Dedifferentiated amniotic fluid mesenchymal stem cell (primary cell): Measurements from ENCODE around the gene DPM3.
"Not testable (repeated sequence)": the region's sequence is repeated elsewhere in the genome, so short reads cannot be mapped to it uniquely, and the experiment has no call there.

Experiments used
- DNase-seq: peaks from one replicate; pipeline ENCODE4 v3.0.0-alpha.2; 2016; ENCODE audit errors: extremely low spot score

The DPM3 gene

DNA sequence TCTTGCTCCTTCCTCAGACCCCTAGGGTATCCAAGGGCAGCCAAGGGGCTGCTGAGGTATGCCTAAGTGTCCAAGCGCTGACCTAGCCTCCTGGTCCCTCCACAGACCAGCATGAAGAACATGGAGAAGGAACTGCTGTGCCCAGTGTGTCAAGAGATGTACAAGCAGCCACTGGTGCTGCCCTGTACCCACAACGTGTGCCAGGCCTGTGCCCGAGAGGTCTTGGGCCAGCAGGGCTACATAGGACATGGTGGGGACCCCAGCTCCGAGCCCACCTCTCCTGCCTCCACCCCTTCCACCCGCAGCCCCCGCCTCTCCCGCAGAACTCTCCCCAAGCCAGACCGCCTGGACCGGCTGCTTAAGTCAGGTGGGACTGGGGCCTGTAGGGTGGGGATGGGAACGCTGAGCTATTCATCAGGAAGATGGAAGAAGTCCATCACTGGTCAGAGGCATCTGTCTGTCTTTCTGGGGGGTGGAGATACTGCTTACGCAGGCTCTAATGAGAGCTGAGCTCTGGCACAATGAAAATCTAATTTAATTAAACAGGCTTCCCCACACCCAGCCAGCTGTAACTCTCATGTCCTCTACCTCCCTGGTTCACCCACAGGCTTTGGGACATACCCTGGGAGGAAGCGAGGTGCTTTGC lies 35.1 kb upstream of the DPM3 start:
- no peak for DNase-seq

DNA sequence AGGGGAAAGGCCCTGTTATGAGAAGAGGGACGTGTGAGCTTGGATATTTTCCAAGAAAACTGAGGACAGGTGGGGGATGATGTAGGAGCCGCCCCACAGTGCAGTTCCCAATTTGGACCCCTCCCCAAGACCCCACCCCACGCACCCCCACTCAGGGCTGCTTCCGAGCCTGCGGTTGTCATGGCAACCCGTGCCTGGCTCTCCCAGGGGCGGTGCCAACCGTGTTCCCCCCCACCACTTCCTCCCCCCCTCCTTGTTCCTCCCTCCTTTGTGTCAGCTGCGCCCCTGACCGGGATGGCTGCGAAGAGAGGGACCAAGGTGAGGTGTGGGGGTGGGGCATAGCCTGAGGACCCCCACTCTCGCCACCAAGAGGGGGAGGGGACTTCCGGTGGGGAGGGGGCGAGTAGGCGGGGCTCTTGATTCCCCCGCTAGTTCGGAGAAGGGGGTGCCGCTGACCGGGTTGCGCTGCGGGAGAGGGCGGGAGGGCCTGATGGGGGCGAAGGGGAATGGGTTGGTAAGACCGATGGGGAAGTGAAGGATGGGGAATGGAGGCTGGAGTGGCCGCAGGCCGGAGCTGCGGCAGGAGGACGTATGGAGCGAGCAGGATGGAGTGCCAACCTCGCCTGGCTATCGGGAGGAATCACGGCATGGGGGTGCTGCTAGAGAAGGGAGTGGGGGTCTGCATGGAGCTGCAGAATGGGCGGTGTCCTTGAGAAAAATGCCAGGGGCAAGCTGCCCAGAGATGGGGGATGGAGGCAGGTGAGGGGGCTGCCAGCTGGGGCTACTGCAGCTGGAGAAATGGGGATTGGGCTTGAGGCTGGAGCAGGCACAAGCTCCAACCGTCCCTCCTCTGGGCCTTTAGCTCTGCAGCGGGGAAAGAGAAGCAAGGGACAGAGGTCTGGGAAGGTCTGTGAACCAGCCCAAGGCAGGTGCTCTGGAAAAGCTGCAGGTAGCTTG lies 34.3 kb upstream of the DPM3 start:
- no peak for DNase-seq

DNA sequence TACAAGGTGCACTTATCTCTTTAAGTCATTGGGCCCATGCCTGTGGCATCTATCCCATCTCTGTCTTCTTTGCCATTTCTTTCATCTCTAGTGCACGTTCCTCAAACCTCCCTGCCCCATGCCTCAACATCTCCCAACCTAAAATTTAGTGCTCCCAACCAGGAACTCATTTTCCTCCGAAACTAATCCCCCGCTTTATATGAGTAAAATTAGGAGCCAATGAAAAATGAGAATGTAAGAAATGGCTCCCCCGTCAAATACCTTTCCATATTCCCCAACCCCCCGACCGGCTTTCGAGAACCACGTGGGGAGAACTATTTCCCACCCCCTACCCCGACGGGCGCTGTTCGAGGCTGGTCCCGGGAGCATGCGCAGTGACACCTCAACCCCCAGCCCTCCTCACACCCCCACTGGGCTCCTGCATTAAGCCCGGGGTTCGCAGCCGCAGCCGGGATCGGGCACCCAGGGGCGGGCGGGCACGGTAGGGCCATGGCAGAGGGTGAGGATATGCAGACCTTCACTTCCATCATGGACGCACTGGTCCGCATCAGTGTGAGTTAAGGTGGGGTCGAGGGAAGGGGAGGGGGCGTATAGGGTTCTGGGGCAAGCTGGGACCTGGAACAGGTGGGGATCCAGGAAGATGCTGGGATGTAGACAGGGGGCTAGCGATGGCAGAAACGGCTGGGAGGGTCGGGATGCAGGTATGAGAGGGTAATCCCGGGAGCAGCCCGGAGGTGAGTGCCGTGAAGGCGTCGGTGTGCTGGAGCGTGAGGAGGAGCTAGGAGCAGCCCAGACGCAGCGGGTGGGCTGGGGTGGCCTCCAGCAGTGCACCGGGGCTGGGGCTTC lies 33.4 kb upstream of the DPM3 start, which contains the start of gene TRIM46:
Gene TRIM46 (plus strand): TSS at position 372 of the 846 bp plus-strand sequence. CDS start 118 bp downstream, at position 490.
- DNase-seq: peak; percentile 46

DNA sequence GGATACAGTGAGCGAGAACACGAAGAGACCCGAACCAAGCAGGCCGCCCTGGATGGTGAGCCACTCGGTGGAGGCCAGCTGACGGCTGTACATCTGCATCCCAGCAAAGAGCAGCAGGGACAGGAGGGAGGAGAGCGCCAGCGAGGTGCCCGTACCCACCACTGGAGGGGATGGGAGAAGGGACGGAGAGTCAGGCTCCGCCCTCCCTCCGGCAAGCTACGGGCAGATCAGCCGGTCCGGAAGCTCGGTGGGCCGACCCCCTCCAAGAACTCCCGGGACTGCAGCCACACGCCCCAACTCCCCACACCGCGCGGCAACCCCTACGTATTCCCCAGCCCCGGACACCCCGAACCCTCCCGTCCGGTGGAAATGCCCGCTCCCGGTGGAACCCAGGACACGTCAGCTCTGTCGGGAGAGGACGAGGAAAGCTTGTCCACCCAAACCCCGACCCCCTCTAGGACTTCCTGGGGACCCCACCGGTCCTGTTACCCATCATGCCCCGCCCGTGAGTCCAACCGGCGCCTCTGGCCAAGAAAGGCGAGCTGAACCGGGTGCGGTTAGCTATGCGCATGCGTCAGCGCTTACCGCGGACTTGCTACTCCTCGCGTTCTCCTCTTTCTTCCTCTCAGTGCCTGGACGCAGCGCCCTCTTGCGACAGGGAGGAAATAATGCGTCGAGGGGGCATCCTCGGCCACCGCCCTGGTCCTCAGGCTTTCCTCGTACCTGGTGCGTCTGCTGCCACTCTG lies 32.6 kb upstream of the DPM3 start, which contains the start of gene KRTCAP2:
Gene KRTCAP2 (minus strand): TSS at position 573 of the 746 bp plus-strand sequence. CDS start 80 bp downstream, at position 493.
- DNase-seq: peak; percentile 96

DNA sequence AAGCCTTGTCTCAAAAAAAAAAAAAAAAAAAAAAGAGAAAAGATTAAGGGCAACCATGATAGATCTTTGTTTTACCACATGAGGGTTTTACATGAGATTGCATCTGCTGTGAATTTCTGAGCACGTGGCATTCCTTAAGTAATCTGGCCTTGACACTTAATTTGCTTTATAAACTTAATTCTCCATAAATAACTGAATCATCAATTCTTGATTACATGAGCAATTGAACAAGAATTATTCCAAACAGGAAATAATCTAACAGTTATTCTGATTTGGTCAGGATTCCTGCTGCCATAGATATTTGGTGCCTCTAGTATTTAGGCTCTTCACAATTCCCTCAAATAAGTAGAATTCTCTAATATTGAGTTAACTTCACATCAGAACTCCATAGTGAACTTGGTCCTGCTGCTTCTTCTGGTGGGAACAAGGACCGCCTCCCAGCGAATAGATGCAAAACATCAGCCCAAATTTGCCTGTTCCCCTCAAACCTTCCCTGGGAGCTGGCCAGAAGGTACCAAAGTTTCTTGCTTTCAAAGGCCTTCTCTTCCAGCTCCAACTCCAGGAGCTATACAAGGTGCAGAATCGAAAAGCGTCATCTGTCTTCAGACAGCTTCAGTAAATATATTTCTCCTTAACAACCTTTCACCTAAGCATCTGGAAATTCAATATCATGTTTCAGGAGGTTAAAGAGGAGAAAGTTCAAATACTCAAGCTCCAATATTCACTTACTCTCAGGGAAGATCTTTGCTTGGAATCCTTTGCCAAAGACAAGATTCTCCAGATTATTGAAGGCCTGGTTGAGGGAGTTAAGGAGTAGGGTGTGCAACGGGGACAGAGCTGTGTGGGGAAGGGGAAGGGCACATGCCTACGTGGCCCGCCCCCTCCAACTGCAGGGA lies 31.8 kb upstream of the DPM3 start:
- no peak for DNase-seq

DNA sequence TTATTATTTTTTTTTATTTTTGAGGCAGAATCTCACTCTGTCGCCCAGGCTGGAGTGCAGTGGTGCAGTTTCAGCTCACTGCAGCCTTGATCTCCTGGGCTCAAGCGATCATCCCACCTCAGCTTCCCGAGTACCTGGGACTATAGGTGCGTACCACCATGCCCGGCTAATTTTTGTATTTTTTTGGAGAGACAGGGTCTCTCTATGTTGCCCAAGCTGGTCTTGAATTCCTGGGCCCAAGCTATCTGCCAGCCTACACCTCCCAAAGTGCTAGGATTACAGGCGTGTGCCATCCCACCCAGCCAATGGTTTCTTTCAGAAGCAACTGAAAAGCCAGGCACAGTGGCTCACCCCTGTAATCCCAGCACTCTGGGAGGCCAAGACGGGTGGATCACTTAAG lies 30.5 kb upstream of the DPM3 start:
- no peak for DNase-seq

DNA sequence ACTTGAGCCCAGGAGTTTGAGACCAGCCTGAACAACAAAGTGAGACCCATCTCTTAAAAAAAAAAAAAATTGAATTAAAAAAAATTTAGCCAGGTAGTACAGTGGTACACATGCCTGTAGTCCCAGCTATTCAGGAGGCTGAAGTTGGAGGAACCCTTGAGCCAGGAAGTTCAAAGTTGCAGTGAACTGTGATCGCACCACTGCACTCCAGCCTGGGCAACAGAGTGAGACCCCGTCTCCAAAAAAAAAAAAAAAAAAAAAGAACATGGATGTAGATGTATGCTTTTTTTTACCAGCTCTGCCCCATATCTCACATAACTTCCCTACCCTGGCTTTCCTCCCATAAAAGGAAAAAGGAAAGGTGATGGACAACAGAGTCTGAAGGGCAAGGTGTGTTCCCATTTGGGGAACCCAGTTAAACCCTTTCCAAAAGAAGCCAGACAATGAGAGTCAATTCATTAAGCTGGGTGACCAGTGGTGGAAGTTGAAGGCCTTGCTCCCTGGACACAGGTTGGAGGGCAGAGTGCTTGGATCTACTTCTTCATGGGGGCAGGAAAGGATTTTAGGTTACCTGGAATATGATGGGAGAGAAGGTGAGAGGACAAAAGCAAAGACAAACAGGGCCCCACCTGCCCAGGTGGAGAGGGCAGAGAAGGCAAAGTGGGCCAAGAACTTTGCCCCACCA lies 29.9 kb upstream of the DPM3 start:
- DNase-seq: no peak

DNA sequence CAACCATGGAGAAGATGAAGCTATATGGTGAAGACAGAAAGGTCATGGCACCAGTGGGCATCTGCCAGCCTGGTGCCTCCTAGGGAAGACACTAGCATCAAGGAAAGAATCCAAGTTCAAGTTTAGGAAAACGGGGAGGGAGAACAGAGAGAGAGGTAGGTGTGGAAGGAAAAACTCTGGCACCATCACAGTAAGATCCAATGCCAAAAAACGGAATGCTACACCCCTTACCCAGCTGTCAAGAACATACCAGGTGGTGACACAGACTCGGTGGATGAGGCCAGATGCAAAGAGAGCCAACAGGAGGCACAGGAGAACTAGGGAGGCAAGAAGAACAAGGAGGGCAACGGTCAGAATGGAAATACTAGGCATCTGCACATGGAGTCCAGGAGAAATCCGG lies 29.2 kb upstream of the DPM3 start:
- no peak for DNase-seq

DNA sequence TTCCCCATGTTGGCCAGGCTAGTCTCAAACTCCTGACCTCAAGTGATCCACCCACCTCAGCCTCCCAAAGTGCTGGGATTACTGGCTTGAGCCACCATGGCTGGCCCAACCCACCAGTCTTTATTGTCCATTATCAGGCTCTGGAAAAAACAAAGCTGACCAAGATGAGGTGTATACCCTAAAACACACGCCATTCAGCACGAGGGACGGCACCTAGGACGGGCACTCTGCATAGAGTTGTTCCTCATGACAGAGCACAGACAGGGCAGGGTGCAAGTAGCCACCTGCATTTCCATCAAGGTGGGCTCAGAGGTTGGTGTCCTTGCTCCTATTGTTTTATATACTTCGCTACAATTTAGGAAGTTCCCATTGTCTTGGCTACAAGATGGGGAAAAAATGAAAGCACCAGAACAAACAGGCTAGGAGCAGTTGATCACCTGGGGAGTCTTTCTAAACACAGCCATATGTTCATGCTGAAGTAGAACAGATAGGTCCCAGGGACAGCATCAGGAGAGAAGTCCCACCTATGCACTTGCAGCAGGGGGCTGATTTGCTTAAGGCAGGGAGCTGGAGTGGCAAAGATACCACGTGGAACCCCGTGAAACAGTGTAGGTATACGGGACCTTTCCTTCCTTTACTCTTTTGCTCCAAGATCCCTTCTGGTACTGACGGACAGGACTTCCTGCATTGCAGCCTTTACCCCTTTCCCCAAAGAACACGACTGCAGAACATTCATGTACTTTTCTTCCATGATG lies 28.3 kb upstream of the DPM3 start:
- DNase-seq: no peak

DNA sequence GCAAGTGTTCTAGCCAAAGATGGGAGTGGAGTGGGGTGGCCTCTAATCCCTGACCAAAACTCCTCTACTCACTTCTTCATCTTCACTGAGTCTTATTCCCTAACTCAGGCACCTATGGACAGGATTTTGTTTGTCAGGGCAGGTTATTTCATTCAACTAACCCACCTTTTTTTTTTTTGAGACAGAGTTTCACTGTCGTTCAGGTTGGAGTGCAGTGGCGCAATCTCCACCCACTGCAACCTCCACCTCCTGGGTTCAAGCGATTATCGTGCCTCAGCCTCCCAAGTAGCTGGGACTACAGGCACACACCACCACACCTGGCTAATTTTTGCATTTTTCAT lies 27.7 kb upstream of the DPM3 start:
- DNase-seq: not testable (repeated sequence)

DNA sequence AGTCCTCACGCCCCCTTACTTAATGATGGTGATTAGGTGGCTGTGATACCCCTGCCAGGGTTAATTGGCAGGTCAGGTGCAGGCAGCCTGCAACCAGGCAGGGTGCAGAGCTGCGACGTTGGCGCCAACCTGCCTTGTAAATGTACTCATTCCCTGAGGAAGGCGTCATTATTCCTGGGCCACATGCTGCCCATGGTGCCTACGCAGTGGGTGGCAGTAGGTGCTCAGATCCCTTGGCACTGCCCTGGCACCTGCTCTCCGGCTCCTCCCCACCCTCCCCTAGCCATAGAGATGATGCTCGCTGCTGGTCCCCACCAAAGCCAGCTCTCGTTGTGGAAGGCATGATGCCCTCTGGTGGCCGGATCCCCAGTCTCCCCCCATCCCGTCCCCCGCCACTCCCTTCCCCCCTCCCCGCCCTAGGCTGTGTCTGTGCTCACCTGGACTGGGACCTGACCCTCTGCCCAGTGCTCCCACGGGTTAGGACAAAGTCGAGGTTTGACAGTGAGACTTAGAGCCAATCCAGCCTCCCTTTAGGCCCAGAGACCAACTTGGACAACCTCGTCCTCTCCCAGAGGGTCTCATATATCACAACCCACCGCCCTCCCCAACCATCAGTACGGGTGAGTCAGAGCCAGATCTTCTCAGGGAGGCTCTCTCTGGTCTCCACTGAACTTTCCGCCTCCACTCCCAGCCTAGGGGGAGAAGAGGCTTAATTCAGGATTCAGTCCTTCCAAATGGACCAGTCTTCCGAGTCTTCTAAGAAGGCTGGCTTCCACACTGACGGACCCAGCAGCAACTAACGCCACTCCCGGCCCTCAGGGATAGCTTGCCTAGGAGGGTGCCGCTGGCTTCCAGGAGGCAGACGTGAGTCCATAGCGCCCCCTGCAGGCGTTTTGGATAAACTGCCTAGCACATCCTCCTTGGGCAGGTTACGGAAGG lies 27.1 kb upstream of the DPM3 start:
- DNase-seq: peak; percentile 69

DNA sequence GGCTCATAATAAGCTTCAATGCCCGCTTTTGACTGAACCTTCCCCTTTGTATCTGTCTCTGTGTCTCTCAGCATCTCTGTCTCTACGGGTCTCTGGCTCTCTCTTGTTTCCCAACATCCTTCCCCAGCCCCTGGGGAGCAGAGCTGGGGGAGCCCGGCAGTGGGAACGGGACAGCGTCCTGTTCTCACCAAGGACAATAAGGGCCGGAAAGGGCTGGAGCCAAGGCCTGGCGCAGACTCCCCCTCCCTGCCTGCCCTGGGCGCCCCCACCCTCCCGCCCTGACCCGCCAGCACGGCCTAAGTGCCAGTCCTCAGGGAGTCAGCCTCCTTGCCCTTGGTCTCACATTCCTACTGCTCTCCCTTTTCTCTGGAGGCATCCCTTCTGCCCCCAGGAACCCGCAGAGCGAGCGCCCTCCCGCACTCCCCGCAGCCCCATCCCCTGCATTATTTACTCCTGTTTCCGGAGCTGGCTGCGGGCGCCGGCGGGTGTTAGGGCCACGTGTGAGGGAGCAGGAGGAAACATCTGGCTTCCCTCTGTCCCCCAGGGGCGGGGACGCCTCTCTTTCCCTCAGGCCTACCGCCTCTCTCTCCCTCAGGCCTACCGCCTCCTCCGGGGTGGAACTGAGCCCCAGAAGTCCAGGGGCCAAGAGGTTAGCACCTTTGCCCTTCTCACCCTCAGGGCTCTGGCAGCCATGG lies 26.3 kb upstream of the DPM3 start:
- DNase-seq: no peak

DNA sequence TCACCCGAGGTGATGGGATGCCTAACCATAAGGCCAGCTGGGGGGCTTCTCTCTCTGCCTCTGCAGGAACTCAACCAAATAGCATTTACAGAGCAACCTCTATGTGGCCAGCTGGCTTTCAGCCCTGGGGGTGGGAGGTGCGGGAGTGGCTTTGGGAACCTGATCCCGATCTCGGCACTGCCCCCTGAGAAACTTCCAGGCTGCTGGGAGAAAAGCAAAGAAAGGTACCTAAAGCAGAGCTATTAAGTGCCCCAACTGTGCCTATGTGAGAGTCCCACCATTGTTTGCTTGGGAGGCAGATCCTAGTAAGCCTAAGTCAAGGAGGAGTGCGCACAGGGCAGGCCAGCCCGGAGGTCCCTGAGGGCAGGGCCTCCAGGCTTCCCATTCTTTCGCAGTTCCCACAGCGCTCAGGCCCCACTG lies 25.7 kb upstream of the DPM3 start:
- no peak for DNase-seq

DNA sequence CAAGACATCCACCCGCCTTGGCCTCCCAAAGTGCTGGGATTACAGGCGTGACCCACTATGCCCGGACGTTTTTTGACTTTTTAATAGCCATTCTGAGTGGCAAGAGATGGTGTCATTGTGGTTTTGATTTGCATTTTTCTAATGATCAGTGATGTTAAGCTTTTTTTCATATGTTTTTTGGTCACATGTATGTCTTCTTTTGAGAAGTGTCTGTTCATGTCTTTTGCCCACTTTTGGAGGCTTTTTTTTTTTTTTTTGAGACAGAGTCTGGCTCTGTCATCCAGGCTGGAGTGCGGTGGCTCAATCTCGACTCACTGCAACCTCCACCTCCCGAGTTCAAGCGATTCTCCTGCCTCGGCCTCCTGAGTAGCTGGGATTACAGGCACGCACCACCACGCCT lies 24.3 kb upstream of the DPM3 start:
- DNase-seq: not testable (repeated sequence)

DNA sequence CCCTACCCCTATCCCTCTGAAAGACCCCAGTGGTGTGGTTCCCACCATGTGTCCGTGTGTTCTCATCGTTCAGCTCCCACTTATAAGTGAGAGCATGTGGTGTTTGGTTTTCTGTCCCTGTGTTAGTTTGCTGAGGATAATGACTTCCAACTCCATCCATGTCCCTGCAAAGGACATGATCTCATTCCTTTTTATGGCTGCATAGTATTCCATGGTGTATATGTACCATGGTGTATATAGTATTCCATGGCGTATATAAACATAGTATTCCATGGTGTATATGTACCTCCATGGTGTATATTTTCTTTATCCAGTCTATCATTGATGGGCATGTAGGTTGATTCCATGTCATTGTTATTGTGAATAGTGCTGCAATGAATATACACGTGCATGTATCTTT lies 23.5 kb upstream of the DPM3 start:
- not testable (repeated sequence) for DNase-seq

DNA sequence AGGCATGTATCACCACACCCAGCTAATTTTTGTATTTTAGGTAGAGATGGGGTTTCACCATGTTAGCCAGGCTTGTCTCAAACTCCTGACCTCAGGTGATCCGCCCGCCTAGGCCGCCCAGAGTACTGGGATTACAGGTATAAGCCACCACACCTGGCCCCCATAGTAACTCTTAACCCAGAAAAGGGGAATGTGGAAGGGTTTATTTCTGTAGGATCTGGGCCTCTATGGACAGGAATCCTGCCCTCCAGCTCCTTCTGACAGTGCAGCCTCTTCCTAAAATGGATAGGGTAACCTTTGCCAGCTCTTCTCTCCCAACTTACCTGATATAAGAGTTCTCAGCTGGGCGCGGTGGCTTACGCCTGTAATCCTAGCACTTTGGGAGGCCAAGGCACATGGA lies 22.3 kb upstream of the DPM3 start:
- not testable (repeated sequence) for DNase-seq

DNA sequence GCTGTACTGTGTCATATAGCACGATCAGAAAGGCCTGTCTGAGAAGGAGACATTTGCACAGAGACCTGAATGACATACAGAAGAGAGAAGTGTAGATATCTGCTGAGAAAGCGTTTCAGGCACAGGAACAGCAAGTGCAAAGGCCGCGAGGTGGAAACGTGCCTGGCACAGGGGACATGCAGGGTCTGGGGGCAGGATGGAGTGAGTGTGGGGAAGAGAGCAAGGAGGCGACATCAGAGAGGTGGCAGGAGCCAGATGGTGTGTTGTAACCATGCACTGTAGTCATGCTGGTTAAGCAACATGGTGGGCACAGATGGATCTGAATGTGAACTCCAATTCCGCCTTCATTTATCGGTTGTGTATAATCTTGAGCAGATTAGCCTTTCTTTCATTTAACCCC lies 19.8 kb upstream of the DPM3 start:
- no peak for DNase-seq
